AG10803 (cell line): ENCODE data around the gene BAD.

ENCODE experiments used
- DNase-seq: peaks from one replicate; pipeline ENCODE4 v3.0.0; 2010; ENCODE audit warnings: low read depth
- H3K4me3 ChIP-seq: 2 replicates; pipeline ENCODE4 v1.5.1; 2011; ENCODE audit warnings: mild to moderate bottlenecking, low read length, control low read depth
- TF ChIP-seq, protein P1 (sequence below): conservative IDR thresholded peaks from 2 replicates; pipeline ENCODE4 v1.5.1; 2011; ENCODE audit warnings: mild to moderate bottlenecking, low read length, control low read depth, inconsistent platforms

BAD gene

DNA sequence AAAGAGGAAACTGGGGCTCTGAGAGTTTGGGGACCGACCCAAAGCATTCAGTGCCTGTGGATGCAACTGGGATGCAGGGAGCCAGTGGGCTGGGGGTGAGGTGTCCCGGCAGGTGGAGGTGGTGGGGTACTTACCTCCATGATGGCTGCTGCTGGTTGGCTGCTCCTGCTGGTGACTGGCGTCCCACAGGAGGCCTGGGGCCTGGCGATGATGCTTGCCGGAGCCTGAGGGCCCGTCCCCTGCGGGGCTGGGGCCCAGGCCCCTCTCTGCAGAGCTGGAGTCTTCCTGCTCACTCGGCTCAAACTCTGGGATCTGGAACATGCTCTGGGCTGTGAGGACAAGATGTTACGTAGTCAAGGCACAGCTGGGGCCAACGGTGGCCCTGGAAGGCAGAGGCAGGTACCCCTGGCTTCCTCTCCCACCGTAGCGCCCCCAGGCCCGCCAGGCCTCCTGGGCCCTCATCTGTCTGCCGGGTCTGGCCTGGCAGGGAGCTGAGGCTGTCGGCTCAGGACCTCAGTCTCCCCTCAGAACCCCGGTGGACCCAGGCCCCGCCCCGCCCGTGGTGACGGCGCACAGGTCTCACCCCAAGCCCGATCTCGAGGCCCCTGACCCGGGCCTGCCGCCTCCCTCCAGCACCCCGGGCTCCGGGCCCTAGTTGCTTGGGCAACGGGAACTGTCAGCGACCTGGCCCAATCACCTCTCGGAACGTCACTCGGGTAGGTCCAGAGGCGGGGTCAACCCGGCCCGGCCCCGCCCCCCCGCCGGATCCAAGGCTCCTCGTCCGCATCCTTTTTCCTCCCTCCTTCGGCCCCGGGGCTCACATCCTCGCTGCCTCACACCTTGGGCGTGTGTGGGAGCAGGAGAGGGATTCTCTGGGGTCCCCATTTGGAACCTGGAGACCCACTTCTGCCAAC lies at the start of gene BAD:
TSS of gene BAD (minus strand) at position 618 of the 914 bp plus-strand sequence. CDS start at position 321, 297 bp downstream.
- TF ChIP-seq, protein P1, sequence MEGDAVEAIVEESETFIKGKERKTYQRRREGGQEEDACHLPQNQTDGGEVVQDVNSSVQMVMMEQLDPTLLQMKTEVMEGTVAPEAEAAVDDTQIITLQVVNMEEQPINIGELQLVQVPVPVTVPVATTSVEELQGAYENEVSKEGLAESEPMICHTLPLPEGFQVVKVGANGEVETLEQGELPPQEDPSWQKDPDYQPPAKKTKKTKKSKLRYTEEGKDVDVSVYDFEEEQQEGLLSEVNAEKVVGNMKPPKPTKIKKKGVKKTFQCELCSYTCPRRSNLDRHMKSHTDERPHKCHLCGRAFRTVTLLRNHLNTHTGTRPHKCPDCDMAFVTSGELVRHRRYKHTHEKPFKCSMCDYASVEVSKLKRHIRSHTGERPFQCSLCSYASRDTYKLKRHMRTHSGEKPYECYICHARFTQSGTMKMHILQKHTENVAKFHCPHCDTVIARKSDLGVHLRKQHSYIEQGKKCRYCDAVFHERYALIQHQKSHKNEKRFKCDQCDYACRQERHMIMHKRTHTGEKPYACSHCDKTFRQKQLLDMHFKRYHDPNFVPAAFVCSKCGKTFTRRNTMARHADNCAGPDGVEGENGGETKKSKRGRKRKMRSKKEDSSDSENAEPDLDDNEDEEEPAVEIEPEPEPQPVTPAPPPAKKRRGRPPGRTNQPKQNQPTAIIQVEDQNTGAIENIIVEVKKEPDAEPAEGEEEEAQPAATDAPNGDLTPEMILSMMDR: no peak
- peak; percentile 88 for DNase-seq
- H3K4me3 ChIP-seq: peak within 1 kb of the TSS; percentile 89

DNA sequence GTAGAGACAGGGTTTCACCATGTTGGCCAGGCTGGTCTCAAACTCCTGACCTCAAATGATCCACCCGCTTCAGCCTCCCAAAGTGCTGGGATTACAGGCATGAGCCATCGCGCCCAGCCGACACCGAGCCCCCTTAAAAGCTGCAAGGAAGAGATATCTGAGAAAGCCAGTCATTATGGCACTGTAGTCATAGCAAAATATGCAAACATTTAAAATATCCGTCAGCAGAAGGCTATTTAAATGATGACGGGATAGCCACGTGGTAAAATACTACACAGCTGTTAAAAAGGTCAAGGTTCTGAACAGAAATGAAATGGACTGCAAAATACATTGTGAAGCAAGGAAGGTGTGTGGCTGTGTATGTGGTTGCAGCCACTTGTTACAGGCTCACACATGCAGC lies 49.1 kb upstream of the BAD start:
- TF ChIP-seq, protein P1: no peak
- DNase-seq: no peak

DNA sequence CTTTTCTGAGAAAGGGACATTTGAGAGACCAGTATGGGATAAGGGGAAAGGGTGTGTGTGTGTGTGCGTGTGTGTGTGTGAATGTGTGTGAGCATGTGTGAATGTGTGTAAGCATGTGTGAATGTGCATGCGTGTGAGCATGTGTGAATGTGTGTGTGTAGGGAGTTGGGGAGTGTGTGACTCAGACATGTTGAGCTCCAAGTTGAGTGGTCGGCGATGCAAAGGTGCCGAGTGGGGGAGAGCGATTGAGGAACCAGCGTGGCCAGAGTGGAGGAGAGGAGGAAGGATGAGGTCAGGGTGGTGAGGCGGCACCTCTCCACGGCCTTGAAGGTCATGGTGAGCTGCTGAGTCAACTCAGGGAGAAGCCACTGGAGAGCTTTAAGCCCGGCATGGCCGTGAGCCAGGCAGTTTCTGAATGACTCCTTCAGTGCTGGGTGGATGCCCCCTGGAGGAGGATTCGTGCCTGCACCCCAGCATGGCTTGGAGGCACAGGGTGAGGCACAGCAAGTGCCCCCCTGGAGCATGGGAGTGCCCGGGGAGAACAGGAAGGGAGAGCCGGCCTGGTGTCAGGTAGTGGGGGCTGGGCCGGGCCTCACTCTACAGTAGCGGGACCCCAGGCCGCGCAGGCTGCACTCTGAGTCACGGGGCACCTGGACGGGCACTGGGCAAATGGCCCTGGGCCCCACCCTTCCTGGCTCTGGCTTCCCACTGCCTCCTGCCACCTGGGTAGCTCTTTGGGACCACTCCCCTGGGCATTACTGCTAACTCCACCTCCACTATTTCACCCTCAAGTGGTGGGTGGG lies 47.3 kb upstream of the BAD start:
- TF ChIP-seq, protein P1: peak; percentile 64
- peak; percentile 90 for DNase-seq
- H3K4me3 ChIP-seq: no peak overlapping the region

More for the DNA sequence above, 49.1 kb upstream of the BAD start:
- H3K4me3 ChIP-seq: no peak overlapping the region

DNA sequence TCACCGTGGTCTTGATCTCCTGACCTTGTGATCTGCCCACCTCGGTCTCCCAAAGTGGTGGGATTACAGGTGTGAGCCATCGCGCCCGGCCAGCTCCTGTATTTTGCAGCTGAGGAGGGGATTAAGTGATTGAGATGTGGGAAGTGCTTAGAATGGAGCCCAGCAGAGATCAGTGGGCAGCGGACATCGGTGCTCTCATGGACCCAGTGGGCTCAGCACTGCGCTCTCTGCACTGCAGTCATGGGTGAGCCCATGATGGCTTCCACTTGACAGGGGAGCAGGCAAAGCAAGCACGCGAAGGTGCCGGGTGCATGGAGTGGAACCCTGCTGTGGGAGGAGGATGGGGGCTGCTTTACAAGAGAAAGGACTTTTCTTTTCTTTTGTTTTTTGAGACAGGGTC lies 46.4 kb upstream of the BAD start:
- TF ChIP-seq, protein P1: no peak
- no peak for DNase-seq
- no peak overlapping the region for H3K4me3 ChIP-seq

DNA sequence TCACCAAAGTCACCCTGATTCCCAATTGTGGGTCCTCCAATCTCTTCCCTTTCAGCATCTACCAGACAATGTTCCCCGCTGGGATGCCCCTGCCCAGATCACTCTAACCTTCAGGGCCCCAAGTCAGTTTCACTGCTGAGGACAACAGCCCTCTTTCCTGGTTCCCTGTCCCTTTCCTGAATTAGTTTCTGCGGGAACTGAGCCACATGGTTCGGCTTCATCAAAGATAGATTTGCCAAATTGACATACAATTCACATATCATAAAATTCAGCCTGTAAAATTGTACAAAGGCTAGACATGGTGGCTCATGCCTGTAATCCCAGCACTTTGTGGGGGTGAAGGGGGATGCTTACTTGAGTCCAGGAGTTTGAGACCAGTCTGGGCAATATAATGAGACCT lies 43.5 kb upstream of the BAD start:
- TF ChIP-seq, protein P1: no peak
- no peak for DNase-seq
- H3K4me3 ChIP-seq: no peak overlapping the region

DNA sequence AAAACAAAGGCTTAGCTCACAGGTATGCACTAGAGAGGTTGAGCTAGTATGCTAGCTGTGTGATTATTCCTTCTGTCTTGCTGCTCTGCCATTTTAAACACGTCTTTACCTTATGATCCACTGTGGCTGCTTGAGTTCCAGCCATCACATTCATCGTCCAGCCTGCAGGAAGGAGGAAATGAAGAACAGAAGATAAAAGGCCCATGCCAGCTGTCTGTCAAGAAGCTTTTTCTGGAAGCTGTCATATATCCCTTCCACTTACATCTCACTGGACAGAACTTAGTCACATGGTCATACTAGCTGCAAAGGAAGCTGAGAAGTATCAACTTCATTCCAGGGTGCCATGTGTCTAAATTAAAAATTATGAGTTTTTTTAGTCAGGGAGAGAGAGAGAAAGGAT lies 42.9 kb upstream of the BAD start:
- TF ChIP-seq, protein P1: no peak
- no peak for DNase-seq
- no peak overlapping the region for H3K4me3 ChIP-seq
